Esophagus muscularis mucosa (tissue), 3 donors: ENCODE data around the gene DUSP10.

Source experiments
- CTCF ChIP-seq, 3 experiments: fragments of 200-600 bp in 2 of 3; fragments of 450-650 bp in 1 of 3; sonication (generic) in 2 of 3; IDR thresholded peaks; one replicate each; pipeline ENCODE4 v1.5.1; 2017 to 2019; ENCODE audit warnings: antibody characterized with exemption in 3 of 3, mild to moderate bottlenecking in 2 of 3, moderate library complexity in 1 of 3
- POLR2A ChIP-seq: fragments of 450-650 bp; IDR thresholded peaks from one replicate; pipeline ENCODE4 v1.6.1; 2017; ENCODE audit warnings: antibody characterized with exemption, moderate library complexity, mild to moderate bottlenecking, low read depth
- POLR2AphosphoS5 ChIP-seq, 2 donors: sonication (generic); formaldehyde crosslinking; IDR thresholded peaks; one replicate each; pipeline ENCODE4 v1.6.1; 2017; ENCODE audit warnings: antibody characterized with exemption in 2 of 2

GRCh38 chr1:221695301-221695700 is 46.6 kb downstream of the DUSP10 start:
- no peak for TF ChIP-seq CTCF (IDR thresholded peaks at IDR 0.05)
- TF ChIP-seq POLR2A, result no peak
- no peak for TF ChIP-seq POLR2AphosphoS5 (IDR thresholded peaks at IDR 0.05)
